ENCODE measurements around the gene MSX1. TPM values are rescaled to one million over a fixed set of nuclear protein-coding genes. Genes with fewer than 3 reads are reported as not detected.

Gene MSX1
- total and polyA plus RNA-seq, 2 of the 8 experiments (the other 6 are each of a cell fraction or from before 2014, with no cell fraction given): 0.47 TPM; not detected in 1

DNA sequence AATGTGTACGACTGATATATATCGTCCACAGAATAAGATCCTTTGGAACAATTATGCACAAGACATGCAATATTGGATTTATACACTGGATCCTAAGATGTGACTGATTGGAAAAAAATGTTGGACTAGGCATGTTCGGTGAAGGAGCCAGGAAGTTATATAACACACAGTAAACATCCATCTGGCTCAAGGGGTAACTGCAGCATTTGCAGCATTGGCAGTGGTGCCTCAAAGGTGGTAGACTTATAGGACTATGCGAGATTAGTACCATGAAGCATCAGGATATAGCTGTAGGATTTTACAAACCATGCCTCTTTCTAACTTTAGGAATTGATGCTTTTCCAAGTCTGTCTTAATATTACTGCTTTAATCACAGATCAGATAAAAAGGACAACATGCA, 34.3 kb downstream of the MSX1 start (continued):
- no peak for TF ChIP-seq SUZ12 (IDR thresholded peaks at IDR 0.05; ENCODE audit: low read length)
- TF ChIP-seq TAF1 (IDR thresholded peaks at IDR 0.05; ENCODE audit: low read depth, low read length): no peak
- TF ChIP-seq POU5F1 (IDR thresholded peaks at IDR 0.05; ENCODE audit: low read depth, low read length): no peak
